Upper lobe of right lung (tissue), 1 donor: ENCODE measurements around the gene NPAS3. TPM values are rescaled to one million over a fixed set of nuclear protein-coding genes. Genes with fewer than 3 reads are reported as not detected.

Experiments
- ATAC-seq: fragments of 200-7000 bp; cut with Tn5 transposase; one replicate; pipeline ENCODE4 v1.9.1; 2020; ENCODE audit warnings: mild to moderate bottlenecking, moderate library complexity
- DNase-seq: peaks from one replicate; pipeline ENCODE4 v3.0.0-alpha.2; 2020
- H3K27ac ChIP-seq: fragments of 200-600 bp; one replicate; pipeline ENCODE4 v1.8.0; 2022
- H3K27me3 ChIP-seq: fragments of 200-600 bp; one replicate; pipeline ENCODE4 v1.8.0; 2022; ENCODE audit warnings: mild to moderate bottlenecking
- H3K36me3 ChIP-seq: fragments of 200-600 bp; one replicate; pipeline ENCODE4 v1.8.0; 2022
- H3K4me1 ChIP-seq: fragments of 200-600 bp; one replicate; pipeline ENCODE4 v1.8.0; 2022
- H3K4me3 ChIP-seq: fragments of 200-600 bp; one replicate; pipeline ENCODE4 v1.8.0; 2022; ENCODE audit warnings: mild to moderate bottlenecking
- H3K9me3 ChIP-seq: fragments of 200-600 bp; one replicate; pipeline ENCODE4 v1.8.0; 2022
- intact Hi-C: fragments of 100-400 bp; cut with DNase I; formaldehyde crosslinking; loops from one replicate; pipeline ENCODE4 v1.11.0; 2022
- total RNA-seq: library from RNA; stranded (reverse); fragmentation: NEBNext Ultra II Directional; extraction: Animal tissue kit (Norgen Biotek cat#: 25700); gene quantifications from one replicate; pipeline ENCODE4 v1.2.1, GENCODE V29; 2021
- TF ChIP-seq, protein P1 (sequence below): fragments of 200-600 bp; IDR thresholded peaks from one replicate; pipeline ENCODE4 v1.8.0; 2022; ENCODE audit warnings: antibody characterized with exemption
- donor health status: DM: no; HTN: yes; CAD: no; lungs with severe emphysema.

The NPAS3 gene
- total RNA-seq, 1 donor from 2014 or later = 1.2 TPM

GRCh38 chr14:33728010-33728498, 789.4 kb downstream of the NPAS3 start:
- DNase-seq (no peak), ATAC-seq (no peak)
- no peaks in the 10 kb centered on the region for H3K4me1 ChIP-seq
- no peaks in the 10 kb centered on the region for H3K27me3 ChIP-seq
- no peak overlapping the region for H3K4me3 ChIP-seq
- TF ChIP-seq, protein P1, sequence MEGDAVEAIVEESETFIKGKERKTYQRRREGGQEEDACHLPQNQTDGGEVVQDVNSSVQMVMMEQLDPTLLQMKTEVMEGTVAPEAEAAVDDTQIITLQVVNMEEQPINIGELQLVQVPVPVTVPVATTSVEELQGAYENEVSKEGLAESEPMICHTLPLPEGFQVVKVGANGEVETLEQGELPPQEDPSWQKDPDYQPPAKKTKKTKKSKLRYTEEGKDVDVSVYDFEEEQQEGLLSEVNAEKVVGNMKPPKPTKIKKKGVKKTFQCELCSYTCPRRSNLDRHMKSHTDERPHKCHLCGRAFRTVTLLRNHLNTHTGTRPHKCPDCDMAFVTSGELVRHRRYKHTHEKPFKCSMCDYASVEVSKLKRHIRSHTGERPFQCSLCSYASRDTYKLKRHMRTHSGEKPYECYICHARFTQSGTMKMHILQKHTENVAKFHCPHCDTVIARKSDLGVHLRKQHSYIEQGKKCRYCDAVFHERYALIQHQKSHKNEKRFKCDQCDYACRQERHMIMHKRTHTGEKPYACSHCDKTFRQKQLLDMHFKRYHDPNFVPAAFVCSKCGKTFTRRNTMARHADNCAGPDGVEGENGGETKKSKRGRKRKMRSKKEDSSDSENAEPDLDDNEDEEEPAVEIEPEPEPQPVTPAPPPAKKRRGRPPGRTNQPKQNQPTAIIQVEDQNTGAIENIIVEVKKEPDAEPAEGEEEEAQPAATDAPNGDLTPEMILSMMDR = no peak
- no peaks in the 10 kb centered on the region for H3K36me3 ChIP-seq
- no peaks in the 10 kb centered on the region for H3K9me3 ChIP-seq
- H3K27ac ChIP-seq = no peak overlapping the region
- intact Hi-C loops = no loop called here

DNA sequence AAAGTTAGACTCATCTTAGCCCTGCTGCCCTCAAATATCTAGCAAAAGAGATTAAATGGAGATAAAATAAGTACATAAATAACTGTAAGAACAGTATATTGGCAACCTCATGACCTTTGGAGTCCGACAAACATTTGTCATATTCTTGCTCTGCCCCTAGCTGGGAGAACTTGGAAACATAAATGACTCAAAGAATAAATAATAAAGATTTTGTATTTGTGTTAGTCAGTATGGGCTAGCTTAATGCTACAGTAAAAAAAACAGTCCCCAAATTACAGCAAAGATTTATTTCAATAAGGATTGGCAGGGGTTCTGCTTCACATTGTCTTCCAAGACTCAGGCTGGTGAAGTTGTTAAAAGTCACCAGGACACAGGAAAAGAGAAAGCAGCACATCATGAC, 791.5 kb downstream of the NPAS3 start:
- Histone ChIP-seq H3K27ac (no peak overlapping the region), H3K36me3 (no peaks in the 10 kb centered on the region), H3K9me3 (no peaks in the 10 kb centered on the region), H3K27me3 (no peaks in the 10 kb centered on the region), H3K4me1 (no peaks in the 10 kb centered on the region), H3K4me3 (no peak overlapping the region)
- ATAC-seq (no peak), DNase-seq (no peak)
- intact Hi-C loops = no loop called here
- TF ChIP-seq, protein P1 = no peak

DNA sequence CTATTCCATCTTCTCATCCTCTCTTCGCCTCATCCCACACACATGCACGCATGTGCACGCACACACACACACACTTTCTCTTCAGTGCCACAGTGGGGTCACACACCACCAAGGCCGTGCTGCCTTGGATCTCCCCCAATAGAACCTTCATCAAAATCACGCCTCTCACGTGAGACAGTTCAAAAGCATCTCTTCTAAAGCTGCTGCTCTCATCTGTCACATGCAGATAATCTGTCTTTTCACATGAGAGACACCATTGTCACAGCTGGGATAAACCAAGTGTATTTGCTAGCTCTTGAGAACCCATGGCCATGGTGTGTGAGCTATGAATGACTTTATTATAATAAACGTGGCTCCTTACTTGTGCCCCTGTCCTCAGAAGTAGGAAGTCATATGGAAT, 793.5 kb downstream of the NPAS3 start:
- H3K9me3 ChIP-seq = no peaks in the 10 kb centered on the region
- intact Hi-C loops = no loop called here
- no peak overlapping the region for H3K4me3 ChIP-seq
- no peak for ATAC-seq
- no peak overlapping the region for H3K27ac ChIP-seq
- TF ChIP-seq, protein P1 = no peak
- no peaks in the 10 kb centered on the region for H3K4me1 ChIP-seq
- H3K27me3 ChIP-seq = no peaks in the 10 kb centered on the region
- no peaks in the 10 kb centered on the region for H3K36me3 ChIP-seq
- DNase-seq = no peak

DNA sequence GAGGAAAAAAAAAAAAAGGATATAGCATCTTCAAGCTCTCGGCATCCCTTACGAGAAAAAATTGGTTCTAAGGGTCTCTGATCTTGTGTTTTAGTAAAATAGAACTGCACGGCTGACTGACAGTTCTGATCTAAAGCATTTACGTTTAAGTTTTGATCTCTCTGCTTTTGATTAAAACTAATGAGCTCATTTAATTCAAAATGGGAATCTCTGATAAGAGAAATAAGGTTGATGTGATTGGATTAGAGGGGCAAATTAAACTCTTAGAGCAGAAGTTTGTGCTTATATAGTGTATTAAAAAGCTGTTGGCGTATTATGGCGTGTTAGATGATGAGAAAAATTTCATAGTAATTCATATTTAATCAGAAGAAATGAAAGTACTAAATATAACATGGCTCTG, 794.6 kb downstream of the NPAS3 start:
- intact Hi-C loops = no loop called here
- Histone ChIP-seq H3K36me3 (no peaks in the 10 kb centered on the region), H3K4me1 (no peaks in the 10 kb centered on the region), H3K4me3 (no peak overlapping the region), H3K27me3 (no peaks in the 10 kb centered on the region), H3K9me3 (no peaks in the 10 kb centered on the region), H3K27ac (no peak overlapping the region)
- DNase-seq (no peak), ATAC-seq (no peak)
- TF ChIP-seq, protein P1 = no peak

DNA sequence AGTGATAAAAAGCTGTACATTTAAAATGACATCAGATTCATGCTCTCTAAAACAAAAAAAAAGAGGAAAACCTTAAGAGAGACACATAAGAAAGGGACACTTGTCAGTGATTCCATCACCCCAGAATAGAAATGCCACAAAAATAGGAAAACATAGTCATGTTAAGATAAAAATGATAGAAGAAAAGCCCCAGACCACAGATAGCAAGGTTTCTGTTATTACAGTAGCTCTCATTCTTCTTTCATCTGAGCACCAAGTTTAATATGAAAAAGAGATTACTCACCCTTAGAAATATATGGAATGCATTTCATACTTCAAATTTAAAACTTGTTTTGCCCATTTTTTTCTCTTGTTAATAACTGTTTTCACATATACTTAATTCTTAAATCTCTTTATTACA, 795.0 kb downstream of the NPAS3 start:
- no peaks in the 10 kb centered on the region for H3K4me1 ChIP-seq
- H3K27ac ChIP-seq = no peak overlapping the region
- TF ChIP-seq, protein P1 = no peak
- no peaks in the 10 kb centered on the region for H3K9me3 ChIP-seq
- H3K4me3 ChIP-seq = no peak overlapping the region
- intact Hi-C loops = no loop called here
- DNase-seq (no peak), ATAC-seq (no peak)
- H3K27me3 ChIP-seq = no peaks in the 10 kb centered on the region
- no peaks in the 10 kb centered on the region for H3K36me3 ChIP-seq

DNA sequence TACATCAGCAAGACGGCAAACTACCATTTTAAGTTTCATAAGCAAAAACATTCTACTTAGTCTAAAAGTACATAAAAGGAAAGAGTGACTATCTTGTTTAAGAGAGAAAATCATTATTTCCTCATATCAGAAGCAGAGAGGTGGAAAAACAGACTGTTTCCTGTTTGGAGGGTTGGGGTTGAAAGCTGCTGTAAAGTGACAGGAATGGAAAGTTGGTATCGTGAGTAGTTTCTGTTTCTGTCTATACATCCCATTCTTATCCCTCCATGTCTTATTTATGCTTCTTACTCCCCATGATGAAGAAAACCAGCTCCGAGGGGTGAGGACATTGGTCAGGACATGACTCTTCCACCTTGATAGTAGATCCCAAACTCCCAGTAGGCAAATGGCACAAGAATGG, 795.7 kb downstream of the NPAS3 start:
- no peak for DNase-seq
- Histone ChIP-seq H3K4me3 (no peak overlapping the region), H3K9me3 (no peaks in the 10 kb centered on the region), H3K4me1 (no peaks in the 10 kb centered on the region), H3K27ac (no peak overlapping the region), H3K36me3 (no peaks in the 10 kb centered on the region), H3K27me3 (no peaks in the 10 kb centered on the region)
- TF ChIP-seq, protein P1 = no peak
- intact Hi-C loops = no loop called here
- ATAC-seq = no peak
